ENCODE measurements around the gene CD244.
"Not testable (repeated sequence)": the region's sequence is repeated elsewhere in the genome, so short reads cannot be mapped to it uniquely, and the experiment has no call there.

The CD244 gene

GRCh38 chr1:160868141-160868540 lies 5.5 kb upstream of the CD244 start:
- Histone ChIP-seq H3K27ac (ENCODE audit: low read depth, low read length) (no peak overlapping the region), H3K9ac (ENCODE audit: low read length) (no peak overlapping the region), H3K27me3 (ENCODE audit: control insufficient read depth, insufficient read depth, low read length) (no peaks in the 10 kb centered on the region), H3K4me1 (ENCODE audit: control insufficient read depth, insufficient read depth, low read length) (no peaks in the 10 kb centered on the region), H3K4me3 (ENCODE audit: low read length) (no peak overlapping the region), H3K36me3 (ENCODE audit: control insufficient read depth, insufficient read depth, low read length) (no peaks in the 10 kb centered on the region)

- H3K9ac ChIP-seq (ENCODE audit: low read length); H3K4me3 ChIP-seq (ENCODE audit: low read length); H3K27ac ChIP-seq (ENCODE audit: low read depth, low read length); H3K27me3 ChIP-seq (ENCODE audit: control insufficient read depth, insufficient read depth, low read length); H3K36me3 ChIP-seq (ENCODE audit: control insufficient read depth, insufficient read depth, low read length); H3K4me1 ChIP-seq (ENCODE audit: control insufficient read depth, insufficient read depth, low read length): not testable (repeated sequence)
Observed at GRCh38 chr1:160867651-160868050, 5.0 kb upstream of the CD244 start.

- Histone ChIP-seq H3K4me3 (ENCODE audit: low read length) (no peak overlapping the region), H3K27me3 (ENCODE audit: control insufficient read depth, insufficient read depth, low read length) (no peaks in the 10 kb centered on the region), H3K36me3 (ENCODE audit: control insufficient read depth, insufficient read depth, low read length) (no peaks in the 10 kb centered on the region), H3K9ac (ENCODE audit: low read length) (no peak overlapping the region), H3K27ac (ENCODE audit: low read depth, low read length) (no peak overlapping the region), H3K4me1 (ENCODE audit: control insufficient read depth, insufficient read depth, low read length) (no peaks in the 10 kb centered on the region)
Observed at GRCh38 chr1:160866695-160867260, 4.1 kb upstream of the CD244 start.

GRCh38 chr1:160866001-160866694 lies 3.5 kb upstream of the CD244 start:
- H3K4me3 ChIP-seq (ENCODE audit: low read length), result no peak overlapping the region
- no peak overlapping the region for H3K27ac ChIP-seq (ENCODE audit: low read depth, low read length)
- no peaks in the 10 kb centered on the region for H3K36me3 ChIP-seq (ENCODE audit: control insufficient read depth, insufficient read depth, low read length)
- no peak overlapping the region for H3K9ac ChIP-seq (ENCODE audit: low read length)
- H3K27me3 ChIP-seq (ENCODE audit: control insufficient read depth, insufficient read depth, low read length), result no peaks in the 10 kb centered on the region
- H3K4me1 ChIP-seq (ENCODE audit: control insufficient read depth, insufficient read depth, low read length), result no peaks in the 10 kb centered on the region

GRCh38 chr1:160865337-160865736 lies 2.6 kb upstream of the CD244 start:
- H3K4me1 ChIP-seq (ENCODE audit: control insufficient read depth, insufficient read depth, low read length), result no peaks in the 10 kb centered on the region
- H3K27me3 ChIP-seq (ENCODE audit: control insufficient read depth, insufficient read depth, low read length), result no peaks in the 10 kb centered on the region
- no peak overlapping the region for H3K27ac ChIP-seq (ENCODE audit: low read depth, low read length)
- no peak overlapping the region for H3K4me3 ChIP-seq (ENCODE audit: low read length)
- H3K9ac ChIP-seq (ENCODE audit: low read length), result no peak overlapping the region
- H3K36me3 ChIP-seq (ENCODE audit: control insufficient read depth, insufficient read depth, low read length), result no peaks in the 10 kb centered on the region

- no peak overlapping the region for H3K9ac ChIP-seq (ENCODE audit: low read length)
- no peak overlapping the region for H3K27ac ChIP-seq (ENCODE audit: low read depth, low read length)
- no peaks in the 10 kb centered on the region for H3K27me3 ChIP-seq (ENCODE audit: control insufficient read depth, insufficient read depth, low read length)
- H3K4me1 ChIP-seq (ENCODE audit: control insufficient read depth, insufficient read depth, low read length), result no peaks in the 10 kb centered on the region
- H3K4me3 ChIP-seq (ENCODE audit: low read length), result no peak overlapping the region
- no peaks in the 10 kb centered on the region for H3K36me3 ChIP-seq (ENCODE audit: control insufficient read depth, insufficient read depth, low read length)
Observed at GRCh38 chr1:160864173-160864572, 1.5 kb upstream of the CD244 start.

GRCh38 chr1:160863774-160864131 lies 1.1 kb upstream of the CD244 start:
- H3K27me3 ChIP-seq (ENCODE audit: control insufficient read depth, insufficient read depth, low read length), result no peaks in the 10 kb centered on the region
- H3K27ac ChIP-seq (ENCODE audit: low read depth, low read length), result no peak overlapping the region
- no peak overlapping the region for H3K9ac ChIP-seq (ENCODE audit: low read length)
- H3K4me1 ChIP-seq (ENCODE audit: control insufficient read depth, insufficient read depth, low read length), result no peaks in the 10 kb centered on the region
- no peaks in the 10 kb centered on the region for H3K36me3 ChIP-seq (ENCODE audit: control insufficient read depth, insufficient read depth, low read length)
- no peak overlapping the region for H3K4me3 ChIP-seq (ENCODE audit: low read length)

- no peak overlapping the region for H3K9ac ChIP-seq (ENCODE audit: low read length)
- H3K36me3 ChIP-seq (ENCODE audit: control insufficient read depth, insufficient read depth, low read length), result no peaks in the 10 kb centered on the region
- no peaks in the 10 kb centered on the region for H3K27me3 ChIP-seq (ENCODE audit: control insufficient read depth, insufficient read depth, low read length)
- H3K27ac ChIP-seq (ENCODE audit: low read depth, low read length), result no peak overlapping the region
- H3K4me3 ChIP-seq (ENCODE audit: low read length), result no peak overlapping the region
- H3K4me1 ChIP-seq (ENCODE audit: control insufficient read depth, insufficient read depth, low read length), result no peaks in the 10 kb centered on the region
Observed at GRCh38 chr1:160863061-160863773, 530 bp upstream of the CD244 start.

GRCh38 chr1:160860840-160861505 lies 1.7 kb downstream of the CD244 start:
- Histone ChIP-seq H3K36me3 (ENCODE audit: control insufficient read depth, insufficient read depth, low read length) (no peaks in the 10 kb centered on the region), H3K27ac (ENCODE audit: low read depth, low read length) (no peak overlapping the region), H3K4me1 (ENCODE audit: control insufficient read depth, insufficient read depth, low read length) (no peaks in the 10 kb centered on the region), H3K27me3 (ENCODE audit: control insufficient read depth, insufficient read depth, low read length) (no peaks in the 10 kb centered on the region), H3K9ac (ENCODE audit: low read length) (no peak overlapping the region), H3K4me3 (ENCODE audit: low read length) (no peak overlapping the region)

- Histone ChIP-seq H3K4me1 (ENCODE audit: control insufficient read depth, insufficient read depth, low read length) (no peaks in the 10 kb centered on the region), H3K27me3 (ENCODE audit: control insufficient read depth, insufficient read depth, low read length) (no peaks in the 10 kb centered on the region), H3K9ac (ENCODE audit: low read length) (no peak overlapping the region), H3K36me3 (ENCODE audit: control insufficient read depth, insufficient read depth, low read length) (no peaks in the 10 kb centered on the region), H3K27ac (ENCODE audit: low read depth, low read length) (no peak overlapping the region), H3K4me3 (ENCODE audit: low read length) (no peak overlapping the region)
Observed at GRCh38 chr1:160859166-160859565, 3.5 kb downstream of the CD244 start.

GRCh38 chr1:160858507-160858906 lies 4.2 kb downstream of the CD244 start:
- Histone ChIP-seq H3K9ac (ENCODE audit: low read length) (no peak overlapping the region), H3K27me3 (ENCODE audit: control insufficient read depth, insufficient read depth, low read length) (no peaks in the 10 kb centered on the region), H3K4me1 (ENCODE audit: control insufficient read depth, insufficient read depth, low read length) (no peaks in the 10 kb centered on the region), H3K4me3 (ENCODE audit: low read length) (no peak overlapping the region), H3K27ac (ENCODE audit: low read depth, low read length) (no peak overlapping the region), H3K36me3 (ENCODE audit: control insufficient read depth, insufficient read depth, low read length) (no peaks in the 10 kb centered on the region)

- no peaks in the 10 kb centered on the region for H3K4me1 ChIP-seq (ENCODE audit: control insufficient read depth, insufficient read depth, low read length)
Observed at GRCh38 chr1:160858097-160858496, 4.6 kb downstream of the CD244 start.

More at GRCh38 chr1:160858097-160858496, 4.6 kb downstream of the CD244 start:
- H3K4me3 ChIP-seq (ENCODE audit: low read length), result no peak overlapping the region
- H3K36me3 ChIP-seq (ENCODE audit: control insufficient read depth, insufficient read depth, low read length), result no peaks in the 10 kb centered on the region
- no peak overlapping the region for H3K9ac ChIP-seq (ENCODE audit: low read length)
- no peak overlapping the region for H3K27ac ChIP-seq (ENCODE audit: low read depth, low read length)
- H3K27me3 ChIP-seq (ENCODE audit: control insufficient read depth, insufficient read depth, low read length), result no peaks in the 10 kb centered on the region

All from rectal smooth muscle tissue (tissue), 1 donor.